Trophoblast cell (in vitro differentiated cells and primary cell): Measurements from ENCODE around the gene GDPD5.

Experiments
- DNase-seq, 2 donors: peaks; one replicate each; pipeline ENCODE4 v3.0.0-alpha.2; 2016
- H2AFZ ChIP-seq: 2 replicates; pipeline ENCODE4 v1.6.1; 2013; ENCODE audit warnings: low read length, moderate library complexity, mild to moderate bottlenecking; ENCODE audit not compliant: insufficient read depth, poor library complexity
- H2AK5ac ChIP-seq: 2 replicates; pipeline ENCODE4 v1.6.1; 2013; ENCODE audit warnings: mild to moderate bottlenecking, low read length
- H2BK120ac ChIP-seq: 2 replicates; pipeline ENCODE4 v1.6.1; 2013; ENCODE audit warnings: low read length, mild to moderate bottlenecking, moderate library complexity; ENCODE audit not compliant: insufficient read depth, poor library complexity
- H2BK12ac ChIP-seq: 2 replicates; pipeline ENCODE4 v1.6.1; 2013; ENCODE audit warnings: mild to moderate bottlenecking, low read length, moderate library complexity
- H2BK5ac ChIP-seq: 2 replicates; pipeline ENCODE4 v1.6.1; 2013; ENCODE audit warnings: low read length, low read depth, moderate library complexity, mild to moderate bottlenecking; ENCODE audit not compliant: poor library complexity
- H3K14ac ChIP-seq: 2 replicates; pipeline ENCODE4 v1.6.1; 2013; ENCODE audit warnings: mild to moderate bottlenecking, low read length
- H3K18ac ChIP-seq: 2 replicates; pipeline ENCODE4 v1.6.1; 2013; ENCODE audit warnings: mild to moderate bottlenecking, low read length
- H3K23ac ChIP-seq: 2 replicates; pipeline ENCODE4 v1.6.1; 2013; ENCODE audit warnings: low read length
- H3K27ac ChIP-seq: 2 replicates; pipeline ENCODE4 v1.5.1; 2013; ENCODE audit warnings: low read depth, mild to moderate bottlenecking, inconsistent platforms, low read length, moderate library complexity
- H3K27me3 ChIP-seq: 2 replicates; pipeline ENCODE4 v1.6.1; 2013; ENCODE audit warnings: inconsistent platforms, mild to moderate bottlenecking, low read length, moderate library complexity; ENCODE audit not compliant: insufficient read depth
- H3K36me3 ChIP-seq, 2 experiments: 1 replicate in 1 of 2; 2 replicates in 1 of 2; pipeline ENCODE4 v1.6.1; 2013; ENCODE audit warnings: low read length in 2 of 2, mild to moderate bottlenecking in 2 of 2, moderate library complexity in 1 of 2; ENCODE audit not compliant: insufficient read depth in 2 of 2, control insufficient read depth in 1 of 2
- H3K4ac ChIP-seq: 2 replicates; pipeline ENCODE4 v1.6.1; 2013; ENCODE audit warnings: low read depth, mild to moderate bottlenecking, low read length, moderate library complexity
- H3K4me1 ChIP-seq, 2 experiments: 1 replicate in 1 of 2; 2 replicates in 1 of 2; pipeline ENCODE4 v1.6.1; 2013; ENCODE audit warnings: low read length in 2 of 2, mild to moderate bottlenecking in 2 of 2, moderate library complexity in 1 of 2; ENCODE audit not compliant: insufficient read depth in 2 of 2, control insufficient read depth in 1 of 2
- H3K4me2 ChIP-seq: 2 replicates; pipeline ENCODE4 v1.6.1; 2013; ENCODE audit warnings: inconsistent platforms, mild to moderate bottlenecking, low read length, moderate library complexity
- H3K4me3 ChIP-seq: 2 replicates; pipeline ENCODE4 v1.5.1; 2013; ENCODE audit warnings: mild to moderate bottlenecking, low read depth, low read length, inconsistent platforms
- H3K79me1 ChIP-seq: one replicate; pipeline ENCODE4 v1.6.1; 2013; ENCODE audit warnings: low read length
- H3K79me2 ChIP-seq: 2 replicates; pipeline ENCODE4 v1.6.1; 2013; ENCODE audit warnings: low read length, mild to moderate bottlenecking; ENCODE audit not compliant: control insufficient read depth, insufficient read depth, poor library complexity
- H3K9ac ChIP-seq: 2 replicates; pipeline ENCODE4 v1.6.1; 2013; ENCODE audit warnings: mild to moderate bottlenecking, low read length
- H3K9me3 ChIP-seq: 2 replicates; pipeline ENCODE4 v1.6.1; 2013; ENCODE audit warnings: low read depth, mild to moderate bottlenecking, control low read depth, inconsistent platforms, low read length; ENCODE audit not compliant: insufficient read depth
- H4K12ac ChIP-seq: 2 replicates; pipeline ENCODE4 v1.6.1; 2013; ENCODE audit warnings: low read depth, mild to moderate bottlenecking, low read length, moderate library complexity
- H4K8ac ChIP-seq: 2 replicates; pipeline ENCODE4 v1.6.1; 2013; ENCODE audit warnings: low read depth, mild to moderate bottlenecking, low read length, moderate library complexity
- H4K91ac ChIP-seq: one replicate; pipeline ENCODE4 v1.6.1; 2013; ENCODE audit warnings: low read depth, mild to moderate bottlenecking, low read length, moderate library complexity
- WGBS: extraction: QIAGEN DNeasy Blood & Tissue Kit; methylation state at CpG from one replicate; pipeline ENCODE4 v1.1.7; 2013; ENCODE audit warnings: missing lambda C conversion rate; ENCODE audit not compliant: insufficient read length, insufficient coverage; ENCODE audit errors: extremely low coverage; 5-methylcytosine and 5-hydroxymethylcytosine counted together

The GDPD5 gene

DNA sequence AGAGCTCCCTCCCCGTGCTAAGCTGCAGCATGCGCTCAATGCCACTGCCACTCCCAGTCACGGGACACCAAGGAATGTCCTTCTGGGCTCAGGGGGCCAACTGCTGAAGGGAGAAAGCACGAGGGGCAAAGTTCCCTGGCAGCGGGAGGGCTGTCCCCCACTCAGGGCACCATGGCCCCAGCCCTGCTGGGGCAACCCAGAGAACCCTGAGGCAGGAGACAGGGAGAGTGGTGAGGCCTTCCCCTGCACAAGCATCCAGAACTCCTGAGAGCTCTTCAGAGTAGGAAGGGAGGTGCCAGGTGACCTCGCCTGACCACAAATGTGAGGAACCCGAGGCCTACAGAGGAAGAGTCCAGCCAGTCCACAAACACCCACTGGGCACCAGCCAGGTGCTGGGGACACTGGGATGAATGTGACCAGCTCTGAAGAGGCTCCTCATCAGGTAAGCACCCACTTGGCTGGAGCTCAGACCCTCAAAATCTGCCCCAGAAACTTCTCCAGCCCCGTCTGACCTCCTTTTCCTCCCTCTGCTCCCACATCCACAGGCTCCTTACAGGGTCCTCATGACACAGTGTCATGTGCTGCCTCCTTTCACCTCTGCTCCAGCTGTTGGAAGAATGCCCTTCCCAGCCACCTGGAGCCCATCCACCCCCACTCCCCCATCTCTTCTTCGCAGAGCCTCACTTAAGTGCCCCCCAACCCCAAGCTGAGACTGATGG is 15.6 kb downstream of the GDPD5 start:
- Histone ChIP-seq H3K4me1 (peaks cover 6% of the 10 kb centered on the region in 2 experiments), H3K23ac (no peak overlapping the region), H3K79me1 (peaks cover 2% of the 10 kb centered on the region), H3K18ac (no peak overlapping the region), H3K9ac (no peak overlapping the region), H3K14ac (no peak overlapping the region), H2BK12ac (no peak overlapping the region), H2BK120ac (no peak overlapping the region), H3K4me2 (no peak overlapping the region), H4K8ac (no peak overlapping the region), H2AK5ac (no peak overlapping the region), H3K9me3 (peaks cover 5% of the 10 kb centered on the region), H3K4me3 (no peak overlapping the region), H3K4ac (no peak overlapping the region), H3K27me3 (no peaks in the 10 kb centered on the region), H3K36me3 (no peaks in the 10 kb centered on the region), H3K27ac (no peak overlapping the region), H2AFZ (no peak overlapping the region), H4K12ac (no peak overlapping the region), H3K79me2 (no peaks in the 10 kb centered on the region), H2BK5ac (no peak overlapping the region), H4K91ac (no peak overlapping the region)
- WGBS: no CpG with 5 or more reads among the region's 9 CpGs
- no peak for DNase-seq

DNA sequence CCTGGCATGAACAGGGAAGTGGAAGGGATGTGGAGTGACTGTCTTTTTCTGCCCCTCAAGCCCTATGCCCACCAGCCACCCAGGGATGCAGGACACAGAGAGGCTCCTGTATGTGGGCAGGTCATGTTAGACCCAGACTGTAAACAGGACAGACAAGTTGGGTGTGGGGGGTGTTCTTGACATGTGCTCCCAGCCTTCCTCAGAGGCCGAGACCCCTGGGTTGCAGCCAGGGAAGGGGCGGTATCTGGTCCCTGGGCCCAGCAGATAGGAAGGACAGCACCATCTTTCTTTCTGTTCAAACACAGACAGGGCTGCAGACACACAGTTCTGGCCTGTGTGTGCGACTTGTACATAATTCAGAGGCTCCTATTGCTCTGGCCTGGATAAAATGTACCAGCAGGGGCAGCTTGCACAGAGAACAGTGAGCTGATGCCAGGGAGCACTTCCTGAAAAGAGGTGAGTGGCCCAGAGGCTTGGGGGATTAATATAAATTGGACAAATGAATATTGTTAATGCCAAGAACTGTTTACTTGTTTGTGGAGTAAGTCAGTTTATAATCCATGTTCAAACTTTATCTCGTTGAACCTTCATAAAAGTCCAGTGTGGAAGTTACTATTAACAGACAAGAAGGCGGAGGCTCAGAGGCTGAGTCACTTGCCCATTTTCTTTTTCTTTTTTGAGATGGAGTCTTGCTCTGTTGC is 16.6 kb downstream of the GDPD5 start:
- WGBS: no CpG with 5 or more reads among the region's 5 CpGs
- H4K8ac ChIP-seq: no peak overlapping the region

DNA sequence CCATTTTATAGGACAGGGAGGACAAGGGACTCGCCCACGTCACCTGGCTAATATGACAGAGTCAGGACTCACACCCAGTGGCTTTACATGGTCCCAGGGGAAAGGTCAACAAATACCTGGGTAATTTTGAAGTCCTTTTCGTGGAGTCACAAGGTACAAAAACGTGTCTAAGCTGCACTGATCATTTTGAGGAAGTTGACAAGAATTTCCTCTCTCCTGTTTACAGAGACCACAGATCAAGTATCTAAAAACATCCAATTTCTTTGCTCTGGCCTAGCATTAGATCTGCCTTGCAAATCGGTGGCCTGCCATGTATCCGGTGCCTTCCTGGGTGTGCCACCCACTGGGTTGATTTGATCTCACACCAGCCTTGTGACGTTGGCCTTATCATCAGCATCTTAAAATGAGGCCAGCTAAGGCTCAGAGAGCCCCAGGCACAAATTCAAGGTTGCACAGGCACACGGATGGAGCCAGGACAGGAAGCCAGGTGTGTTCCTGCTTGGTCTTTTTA is 17.6 kb downstream of the GDPD5 start:
- H2BK12ac ChIP-seq: no peak overlapping the region
- no peak overlapping the region for H3K4me2 ChIP-seq
- H3K9ac ChIP-seq: no peak overlapping the region
- peaks cover 6% of the 10 kb centered on the region in 2 experiments for H3K4me1 ChIP-seq
- H3K4me3 ChIP-seq: no peak overlapping the region
- H2AFZ ChIP-seq: no peak overlapping the region
- H4K12ac ChIP-seq: no peak overlapping the region
- no peak overlapping the region for H3K4ac ChIP-seq
- H2AK5ac ChIP-seq: no peak overlapping the region
- H2BK120ac ChIP-seq: no peak overlapping the region
- no peak overlapping the region for H2BK5ac ChIP-seq
- H4K8ac ChIP-seq: no peak overlapping the region
- H3K27me3 ChIP-seq: no peaks in the 10 kb centered on the region
- peak; percentile 80 to 92 for DNase-seq
- no peak overlapping the region for H3K23ac ChIP-seq
- H3K14ac ChIP-seq: no peak overlapping the region
- H3K36me3 ChIP-seq: no peaks in the 10 kb centered on the region
- no peak overlapping the region for H4K91ac ChIP-seq
- H3K27ac ChIP-seq: no peak overlapping the region
- H3K79me2 ChIP-seq: no peaks in the 10 kb centered on the region
- H3K9me3 ChIP-seq: no peaks in the 10 kb centered on the region
- peaks cover 2% of the 10 kb centered on the region for H3K79me1 ChIP-seq
- H3K18ac ChIP-seq: no peak overlapping the region
- no CpG with 5 or more reads among the region's 8 CpGs for WGBS

More for the DNA sequence above, 16.6 kb downstream of the GDPD5 start:
- H4K12ac ChIP-seq: no peak overlapping the region
- H3K4me2 ChIP-seq: no peak overlapping the region
- H3K23ac ChIP-seq: no peak overlapping the region
- no peak overlapping the region for H2BK12ac ChIP-seq
- H3K14ac ChIP-seq: no peak overlapping the region
- H3K18ac ChIP-seq: no peak overlapping the region
- DNase-seq: peak in 1 of 2 donors; percentile 26
- H3K4me3 ChIP-seq: no peak overlapping the region
- H4K91ac ChIP-seq: no peak overlapping the region
- peaks cover 6% of the 10 kb centered on the region in 2 experiments for H3K4me1 ChIP-seq
- H3K79me2 ChIP-seq: no peaks in the 10 kb centered on the region
- H2AK5ac ChIP-seq: no peak overlapping the region
- H3K9ac ChIP-seq: no peak overlapping the region
- H2AFZ ChIP-seq: no peak overlapping the region
- peaks cover 2% of the 10 kb centered on the region for H3K79me1 ChIP-seq
- no peak overlapping the region for H3K27ac ChIP-seq
- no peaks in the 10 kb centered on the region for H3K27me3 ChIP-seq
- peaks cover 5% of the 10 kb centered on the region for H3K9me3 ChIP-seq
- H2BK5ac ChIP-seq: no peak overlapping the region
- no peaks in the 10 kb centered on the region for H3K36me3 ChIP-seq
- H3K4ac ChIP-seq: no peak overlapping the region
- no peak overlapping the region for H2BK120ac ChIP-seq

DNA sequence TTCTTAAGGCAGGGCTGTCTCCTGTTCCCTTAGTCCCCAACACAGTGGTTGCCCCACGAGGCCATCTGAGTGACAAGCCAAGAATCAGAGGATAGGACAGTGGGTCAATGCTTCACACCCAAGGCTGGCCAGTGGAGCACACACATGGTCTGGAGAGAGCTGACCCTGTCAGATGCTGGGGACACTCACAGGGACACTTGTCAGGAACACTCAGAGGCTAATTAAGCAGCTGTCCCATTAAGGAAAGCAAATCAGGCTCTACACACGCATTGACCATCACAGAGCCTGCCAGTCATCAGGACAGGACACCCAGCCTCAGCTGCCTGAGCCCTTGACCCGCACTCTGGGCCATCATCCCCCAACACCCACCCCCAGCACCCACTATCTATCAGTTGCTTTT is 18.2 kb downstream of the GDPD5 start:
- WGBS: no CpG with 5 or more reads among the region's 3 CpGs
- Histone ChIP-seq H2BK120ac (peak overlapping the region; percentile 48), H4K8ac (no peak overlapping the region), H2AFZ (no peak overlapping the region), H3K27me3 (no peaks in the 10 kb centered on the region), H3K18ac (no peak overlapping the region), H3K9ac (no peak overlapping the region), H3K79me1 (peaks cover 2% of the 10 kb centered on the region), H2BK12ac (peak overlapping the region; percentile 16), H3K14ac (peak overlapping the region; percentile 20), H3K4ac (no peak overlapping the region), H3K23ac (no peak overlapping the region), H2BK5ac (no peak overlapping the region), H3K79me2 (no peaks in the 10 kb centered on the region), H3K36me3 (no peaks in the 10 kb centered on the region), H2AK5ac (peak overlapping the region; percentile 49), H3K4me3 (no peak overlapping the region), H3K4me2 (no peak overlapping the region), H3K27ac (no peak overlapping the region), H4K91ac (peak overlapping the region; percentile 52), H4K12ac (no peak overlapping the region), H3K9me3 (no peaks in the 10 kb centered on the region), H3K4me1 (peaks cover 6% of the 10 kb centered on the region in 2 experiments)
- DNase-seq: no peak
